GM13976 (cell line): ENCODE measurements around the gene CEP192.

Source experiments
- DNase-seq: peaks from one replicate; pipeline ENCODE4 v3.0.0; 2012; ENCODE audit warnings: low spot score
- in situ Hi-C: fragments of 300-500 bp; cut with MboI; formaldehyde crosslinking; loops from one replicate; pipeline ENCODE4 v1.12.0; 2022; ENCODE audit warnings: low sequenced_read_pairs, mixed read lengths, inconsistent platforms; ENCODE audit not compliant: unreplicated experiment
- TF ChIP-seq, protein P1 (sequence below): IDR thresholded peaks from 2 replicates; pipeline ENCODE4 v1.5.1; 2012; ENCODE audit warnings: borderline replicate concordance, mild to moderate bottlenecking; ENCODE audit not compliant: insufficient read depth; ENCODE audit errors: extremely low read depth, missing control alignments, control extremely low read depth

The CEP192 gene

GRCh38 chr18:13101659-13102197 is 110.6 kb downstream of the CEP192 start:
- DNase-seq = no peak
- TF ChIP-seq, protein P1, sequence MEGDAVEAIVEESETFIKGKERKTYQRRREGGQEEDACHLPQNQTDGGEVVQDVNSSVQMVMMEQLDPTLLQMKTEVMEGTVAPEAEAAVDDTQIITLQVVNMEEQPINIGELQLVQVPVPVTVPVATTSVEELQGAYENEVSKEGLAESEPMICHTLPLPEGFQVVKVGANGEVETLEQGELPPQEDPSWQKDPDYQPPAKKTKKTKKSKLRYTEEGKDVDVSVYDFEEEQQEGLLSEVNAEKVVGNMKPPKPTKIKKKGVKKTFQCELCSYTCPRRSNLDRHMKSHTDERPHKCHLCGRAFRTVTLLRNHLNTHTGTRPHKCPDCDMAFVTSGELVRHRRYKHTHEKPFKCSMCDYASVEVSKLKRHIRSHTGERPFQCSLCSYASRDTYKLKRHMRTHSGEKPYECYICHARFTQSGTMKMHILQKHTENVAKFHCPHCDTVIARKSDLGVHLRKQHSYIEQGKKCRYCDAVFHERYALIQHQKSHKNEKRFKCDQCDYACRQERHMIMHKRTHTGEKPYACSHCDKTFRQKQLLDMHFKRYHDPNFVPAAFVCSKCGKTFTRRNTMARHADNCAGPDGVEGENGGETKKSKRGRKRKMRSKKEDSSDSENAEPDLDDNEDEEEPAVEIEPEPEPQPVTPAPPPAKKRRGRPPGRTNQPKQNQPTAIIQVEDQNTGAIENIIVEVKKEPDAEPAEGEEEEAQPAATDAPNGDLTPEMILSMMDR = no peak
- in situ Hi-C loops = loop anchor here (25.0 kb wide), 1 partner anchor 111 kb away; the partner anchor contains the start of gene LDLRAD4

DNA sequence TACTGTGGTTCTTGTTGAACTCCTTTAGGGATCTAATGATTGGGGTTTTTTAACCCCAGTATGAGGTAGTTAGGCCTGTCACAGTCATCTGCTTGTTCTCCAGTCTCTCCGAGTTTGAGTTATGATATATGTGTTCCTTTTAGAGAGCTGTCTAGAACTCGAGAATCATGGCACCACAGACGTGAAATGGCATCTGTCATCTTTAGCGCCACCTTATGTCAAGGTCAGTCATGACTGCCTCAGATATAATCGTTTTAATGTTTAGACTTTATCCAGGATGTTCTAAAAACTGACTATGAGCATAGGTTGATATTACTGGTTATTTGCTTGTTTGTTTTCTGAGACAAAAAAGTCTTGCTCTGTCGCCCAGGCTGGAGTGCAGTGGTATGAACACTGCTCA is 112.2 kb downstream of the CEP192 start:
- in situ Hi-C loops = loop anchor here (25.0 kb wide), 1 partner anchor 109 kb away; the partner anchor contains the start of gene LDLRAD4
- no peak for DNase-seq
- TF ChIP-seq, protein P1 = no peak

GRCh38 chr18:13105059-13105458 is 113.9 kb downstream of the CEP192 start:
- TF ChIP-seq, protein P1 = no peak
- no peak for DNase-seq
- in situ Hi-C loops = loop anchor here (25.0 kb wide), 1 partner anchor 107 kb away; the partner anchor contains the start of gene LDLRAD4

DNA sequence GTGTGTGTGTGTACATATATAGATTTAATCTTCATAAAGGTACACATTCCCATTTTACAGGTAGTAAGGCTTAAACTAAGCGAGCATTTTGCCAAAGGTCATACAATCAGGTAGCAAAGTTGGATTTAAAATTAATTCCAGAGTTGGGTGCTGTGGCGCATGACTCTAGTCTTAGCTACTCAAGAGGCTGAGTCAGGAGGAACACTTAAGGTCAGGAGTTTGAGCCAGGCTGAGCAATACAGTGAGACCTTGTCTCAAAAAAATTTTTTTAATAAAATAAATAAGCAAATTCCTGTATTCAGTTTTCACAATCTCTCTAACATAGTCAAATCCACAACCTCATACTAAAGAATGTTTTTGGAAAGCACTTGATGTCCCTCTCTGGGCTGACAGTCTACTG is 115.9 kb downstream of the CEP192 start:
- in situ Hi-C loops = loop anchor here (25.0 kb wide), 1 partner anchor 105 kb away; the partner anchor contains the start of gene LDLRAD4
- no peak for DNase-seq
- TF ChIP-seq, protein P1 = no peak

- in situ Hi-C loops = loop anchor here (25.0 kb wide), 1 partner anchor 104 kb away; the partner anchor contains the start of gene LDLRAD4
- TF ChIP-seq, protein P1 = no peak
- no peak for DNase-seq
These were observed 117.2 kb downstream of the CEP192 start for GRCh38 chr18:13108330-13108729.

DNA sequence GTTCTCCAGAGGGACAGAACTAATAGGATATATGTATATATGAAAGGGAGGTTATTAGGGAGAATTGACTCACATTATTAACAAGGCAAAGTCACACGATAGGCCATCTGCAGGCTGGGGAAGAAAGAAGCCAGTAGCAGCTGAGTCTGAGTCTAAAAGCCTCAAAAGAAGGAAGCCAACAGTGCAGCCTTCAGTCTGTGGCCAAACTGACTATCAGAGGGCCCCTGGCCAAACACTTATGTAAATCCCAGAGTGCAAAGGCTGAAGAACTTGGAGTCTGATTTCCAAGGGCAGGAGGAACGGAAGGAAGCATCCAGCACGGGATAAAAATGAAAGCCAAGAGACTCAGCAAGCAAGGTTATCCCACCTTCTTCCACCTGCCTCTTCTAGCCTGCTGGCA is 119.4 kb downstream of the CEP192 start:
- in situ Hi-C loops = loop anchor here (25.0 kb wide), 1 partner anchor 102 kb away; the partner anchor contains the start of gene LDLRAD4
- no peak for DNase-seq
- TF ChIP-seq, protein P1 = no peak
